Activated CD8-positive, alpha-beta memory T cell treated with anti-CD3 and anti-CD28 coated beads for 36 hours (primary cell): ENCODE results near the gene MACROH2A1. TPM values are rescaled to one million over a fixed set of nuclear protein-coding genes. Genes with fewer than 3 reads are reported as not detected.

Experiments
- CTCF ChIA-PET: fragments of 350-600 bp; sonication (Branson Sonifier 250); formaldehyde crosslinking; loops from one replicate; lab custom pipeline; 2021; ENCODE audit warnings: antibody characterized with exemption; lab: Charles Lee
- POLR2A ChIA-PET: fragments of 350-600 bp; sonication (Branson Sonifier 250); formaldehyde crosslinking; loops from one replicate; lab custom pipeline; 2021; ENCODE audit warnings: antibody characterized with exemption; lab: Charles Lee
- total RNA-seq, 2 experiments: library from RNA; stranded (reverse); gene quantifications; one replicate each; pipeline ENCODE4 v1.2.3, GENCODE V29; 2021

MACROH2A1 gene
- total RNA-seq, 2 experiments from 2014 or later: 198 to 201 TPM

DNA sequence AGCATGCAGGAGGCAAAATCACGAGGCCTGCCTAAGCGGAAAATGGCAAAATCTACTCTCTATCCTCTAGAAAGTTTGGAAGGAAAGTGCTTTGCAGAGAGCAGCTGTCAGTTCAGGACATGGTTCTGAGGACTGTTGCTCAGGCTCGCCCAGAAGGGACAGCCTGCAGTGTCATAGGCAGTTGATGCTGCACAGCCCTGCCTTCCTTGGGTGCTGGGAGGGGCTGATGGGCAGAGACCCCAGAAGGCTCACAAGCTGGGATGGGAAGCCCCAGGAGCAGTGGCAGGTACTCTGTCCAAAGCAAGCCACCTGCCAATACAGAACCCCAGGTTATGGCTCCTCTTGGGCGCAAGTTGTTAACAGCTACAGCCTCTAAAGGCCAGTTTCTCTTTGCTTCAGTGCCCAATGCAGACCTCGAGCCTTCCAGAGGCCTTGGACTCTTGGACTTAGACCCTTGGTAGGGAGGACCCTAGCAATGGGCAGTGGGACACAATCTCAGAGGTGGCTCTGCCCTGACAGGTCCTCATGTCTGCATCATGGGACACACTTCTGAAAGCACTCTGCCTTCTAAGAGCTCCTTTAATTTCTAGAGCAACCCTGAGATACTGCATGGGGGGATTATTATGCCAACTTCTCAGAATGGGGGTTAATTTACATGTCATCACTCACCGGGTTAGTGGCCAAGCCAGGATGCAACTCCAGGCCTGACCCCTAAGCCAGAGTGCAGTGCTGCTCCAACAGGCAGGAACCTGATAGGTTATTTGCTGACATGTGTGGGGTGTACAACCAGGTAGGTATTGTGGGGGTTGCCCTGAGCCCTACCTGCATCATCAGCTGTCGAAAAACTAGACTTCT is 57.1 kb downstream of the MACROH2A1 start:
- ChIA-PET CTCF (no interaction called here), POLR2A (no interaction called here)

GRCh38 chr5:135341016-135341666 is 57.9 kb downstream of the MACROH2A1 start:
- POLR2A ChIA-PET: no interaction called here
- CTCF ChIA-PET: no interaction called here

DNA sequence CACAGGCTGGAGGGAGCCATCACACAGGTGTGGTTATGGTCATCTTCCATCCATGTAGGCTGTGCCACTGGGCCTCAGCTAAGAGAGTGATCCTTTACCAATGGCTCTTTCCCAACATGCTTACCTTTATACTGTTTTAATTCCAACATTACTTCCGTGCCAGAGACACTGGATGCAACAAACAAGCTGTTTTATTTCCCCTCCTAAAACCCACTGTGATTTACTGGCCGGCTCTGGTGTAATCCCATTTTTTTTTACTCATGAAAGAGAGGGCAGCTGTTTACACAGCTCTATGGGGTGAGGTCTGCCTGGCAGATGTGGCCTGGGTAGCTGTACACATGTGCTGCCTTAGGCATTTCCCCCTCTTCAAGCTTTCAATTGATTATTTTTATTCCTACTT is 58.5 kb downstream of the MACROH2A1 start:
- POLR2A ChIA-PET: no interaction called here
- CTCF ChIA-PET: no interaction called here

DNA sequence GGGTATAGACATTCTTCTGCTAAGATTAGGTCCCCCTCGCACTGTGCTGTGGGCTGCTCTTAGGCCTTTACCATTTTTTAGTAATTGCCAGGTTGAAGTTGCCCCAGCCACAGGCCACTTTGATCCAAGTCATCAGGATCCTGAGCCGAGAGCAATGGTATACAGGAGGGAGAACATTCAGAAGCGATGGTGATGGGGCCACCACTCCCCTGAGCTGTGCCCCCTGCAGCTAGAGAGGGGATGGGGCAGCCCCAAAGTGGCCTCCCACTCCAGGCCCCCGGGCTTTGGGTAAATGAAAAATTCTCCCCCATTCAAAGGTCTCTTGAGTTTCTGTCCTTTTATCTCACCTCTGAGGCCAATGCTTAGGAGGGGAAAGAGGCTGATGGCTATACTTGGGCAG is 59.4 kb downstream of the MACROH2A1 start:
- CTCF ChIA-PET: no interaction called here

GRCh38 chr5:135339189-135339588 is 59.8 kb downstream of the MACROH2A1 start:
- CTCF ChIA-PET: no interaction called here
- POLR2A ChIA-PET: no interaction called here

More for the DNA sequence above, 59.4 kb downstream of the MACROH2A1 start:
- POLR2A ChIA-PET: no interaction called here

- ChIA-PET POLR2A (no interaction called here), CTCF (no interaction called here)
Measured at GRCh38 chr5:135337064-135337463, 62.0 kb downstream of the MACROH2A1 start.

DNA sequence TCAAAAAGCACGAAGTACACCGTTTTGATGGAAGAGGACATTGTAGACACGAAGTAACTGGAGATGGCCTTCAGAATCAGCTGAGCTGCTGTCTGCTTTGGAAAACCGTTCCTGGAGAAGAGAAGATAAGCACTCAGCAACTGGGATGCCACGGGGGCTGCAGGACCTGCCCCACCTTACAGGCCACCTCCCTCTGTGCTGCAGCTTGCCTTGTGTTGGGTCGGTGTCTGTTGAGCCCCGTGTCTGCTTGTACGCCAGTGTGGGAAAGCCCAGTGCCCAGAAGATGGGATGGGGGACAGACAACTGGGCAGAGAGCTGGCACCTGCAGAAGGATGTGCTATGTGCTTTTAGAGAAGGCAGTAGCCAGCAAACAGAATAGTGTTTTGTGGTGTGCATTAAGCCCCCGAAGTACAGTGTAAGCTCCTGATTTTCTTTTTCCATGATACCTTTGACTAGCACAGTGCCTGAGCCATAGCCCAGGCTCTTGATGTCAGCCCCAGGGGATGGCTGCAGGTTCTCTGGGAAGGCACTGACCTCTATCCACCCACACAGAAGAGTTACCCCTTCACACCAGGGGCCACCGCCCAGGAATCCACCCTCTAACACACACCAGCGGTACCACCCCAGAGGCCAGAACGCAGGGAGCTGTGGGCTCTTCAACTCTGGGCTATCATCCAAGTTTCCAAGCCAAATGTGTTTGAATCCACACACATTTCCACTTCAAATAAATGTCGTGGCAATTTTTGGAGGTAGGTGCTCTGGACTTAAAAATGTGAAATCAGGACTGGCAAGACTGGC is 63.8 kb downstream of the MACROH2A1 start:
- CTCF ChIA-PET: no interaction called here
- POLR2A ChIA-PET: no interaction called here

DNA sequence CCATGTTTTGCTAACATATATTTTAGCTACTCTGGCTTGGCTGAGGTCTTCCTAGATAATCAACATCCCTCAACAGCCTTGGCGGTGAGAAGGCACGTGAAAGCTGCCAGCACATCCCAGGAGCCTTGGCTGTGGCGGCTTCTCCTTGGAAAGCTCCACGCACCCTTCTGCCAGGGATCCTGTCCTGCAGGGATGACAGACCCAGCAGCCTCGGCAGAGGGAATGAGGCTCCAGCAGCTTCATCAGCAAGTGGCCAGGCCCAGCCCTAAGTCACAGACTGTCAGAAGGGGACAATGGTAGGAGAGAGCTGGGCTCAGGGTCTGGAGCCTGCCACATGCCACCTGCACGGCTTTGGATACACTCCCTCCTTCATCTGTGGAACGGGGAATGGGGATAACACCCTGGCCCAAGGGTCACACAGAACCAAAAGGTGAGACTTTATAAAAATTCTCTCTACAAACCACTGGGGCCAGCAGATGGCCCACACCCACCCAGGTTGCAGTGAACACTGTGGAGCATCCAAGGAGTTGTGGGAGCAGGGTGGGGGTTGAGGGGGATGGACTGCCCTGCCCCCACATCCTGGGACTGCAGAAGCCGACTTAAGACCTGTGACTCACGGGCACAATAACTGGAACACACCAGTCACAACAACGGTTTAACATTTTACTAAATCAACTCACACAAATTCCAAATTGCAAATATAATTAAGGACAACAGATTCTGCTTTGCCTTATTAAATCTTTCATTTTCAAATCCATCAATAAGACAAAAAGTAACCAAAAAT is 65.1 kb downstream of the MACROH2A1 start:
- CTCF ChIA-PET: no interaction called here
- POLR2A ChIA-PET: no interaction called here

DNA sequence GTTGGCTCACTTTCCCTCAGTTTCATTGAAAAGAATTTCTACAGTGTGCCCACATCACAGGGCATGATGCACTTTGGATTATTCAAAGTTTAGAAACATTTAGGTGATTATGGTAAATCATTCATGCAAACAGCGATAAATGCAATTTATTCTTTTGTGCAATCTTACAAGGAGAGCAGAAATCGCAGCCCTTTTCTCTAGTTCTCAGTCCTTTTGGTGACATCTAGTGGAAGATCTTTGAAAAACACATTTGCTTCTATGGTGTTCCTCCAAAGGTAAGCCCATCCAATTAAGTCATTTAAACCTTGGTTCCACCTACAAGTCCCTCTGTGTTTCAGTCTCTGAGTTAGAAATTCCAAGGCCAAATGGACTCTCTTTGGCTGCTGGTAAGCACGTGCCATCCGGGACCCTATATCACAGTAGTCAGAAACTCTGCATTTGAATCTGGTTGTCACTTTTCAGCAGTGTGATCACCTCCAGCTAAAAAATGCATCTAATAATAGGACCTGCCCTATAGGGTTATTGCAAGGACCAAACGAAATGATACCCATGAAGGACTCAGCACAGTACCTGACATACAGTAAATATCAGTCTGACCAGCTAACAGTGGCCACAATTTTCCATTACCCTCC is 66.4 kb downstream of the MACROH2A1 start:
- POLR2A ChIA-PET: no interaction called here

DNA sequence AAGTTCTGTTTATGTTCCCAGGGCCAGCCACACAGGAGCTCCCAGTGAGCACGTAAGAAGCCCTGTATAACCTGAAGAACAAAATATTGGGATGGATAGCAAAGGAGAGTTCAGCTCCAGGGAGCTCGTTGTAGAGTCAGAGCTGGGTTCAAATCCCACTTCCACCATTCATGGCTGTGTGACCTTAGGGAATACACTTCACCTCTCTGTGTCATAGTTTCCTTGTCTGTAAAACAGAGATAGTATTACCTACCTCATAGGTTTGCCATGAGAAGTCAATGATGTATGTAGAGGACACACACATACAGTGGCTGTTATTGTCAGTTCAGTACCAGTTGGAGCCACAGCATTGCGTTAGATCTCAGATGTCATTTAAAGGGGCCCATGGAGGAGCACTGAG is 67.4 kb downstream of the MACROH2A1 start:
- CTCF ChIA-PET: no interaction called here

More for the DNA sequence above, 66.4 kb downstream of the MACROH2A1 start:
- CTCF ChIA-PET: no interaction called here

GRCh38 chr5:135330798-135331096 is 68.3 kb downstream of the MACROH2A1 start:
- POLR2A ChIA-PET: no interaction called here
- CTCF ChIA-PET: no interaction called here

More for the DNA sequence above, 67.4 kb downstream of the MACROH2A1 start:
- POLR2A ChIA-PET: no interaction called here

GRCh38 chr5:135329913-135330797 is 68.9 kb downstream of the MACROH2A1 start:
- ChIA-PET CTCF (no interaction called here), POLR2A (no interaction called here)

DNA sequence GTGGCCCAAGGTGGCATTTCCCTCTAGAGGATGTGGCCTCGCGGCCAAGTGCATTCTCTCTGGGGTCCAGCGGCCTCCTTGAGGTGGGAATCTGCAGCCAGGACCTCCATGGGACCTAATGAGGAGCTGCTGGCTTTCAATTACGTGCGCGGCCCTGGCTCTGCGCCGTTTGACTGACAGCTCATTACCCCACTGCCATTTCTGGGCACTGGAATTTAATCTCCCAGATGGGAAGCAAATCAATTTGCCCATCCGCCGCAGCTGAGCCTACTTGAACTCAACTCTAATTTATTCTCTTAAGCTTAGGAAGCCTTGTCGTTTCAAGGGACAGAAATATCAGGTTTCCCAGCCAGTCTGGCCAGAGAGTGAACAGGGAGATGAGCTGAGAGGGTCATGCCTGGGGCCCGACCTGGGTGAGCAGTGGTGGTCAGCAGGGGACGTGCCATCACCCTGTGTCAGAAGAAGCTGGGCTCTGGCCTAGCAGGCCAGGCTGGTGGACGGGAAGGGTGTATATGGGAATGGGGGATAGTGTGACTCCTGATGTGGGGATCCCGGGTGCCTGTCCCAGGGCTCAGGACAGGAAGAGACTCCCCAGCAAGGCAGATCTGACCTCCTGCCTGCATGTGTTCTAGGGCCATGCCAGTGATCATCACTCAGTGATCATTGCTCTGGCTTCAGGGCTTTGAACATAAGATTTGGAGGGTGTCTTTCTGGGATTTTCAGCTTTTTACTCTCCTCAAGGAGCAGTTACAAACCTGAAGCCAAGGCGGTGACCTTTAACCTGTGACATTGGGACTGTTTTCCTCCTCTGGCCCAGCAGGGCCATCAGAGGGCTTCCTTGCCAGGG is 69.7 kb downstream of the MACROH2A1 start:
- CTCF ChIA-PET: no interaction called here
- POLR2A ChIA-PET: no interaction called here

GRCh38 chr5:135328128-135328687 is 70.8 kb downstream of the MACROH2A1 start:
- CTCF ChIA-PET: no interaction called here
- POLR2A ChIA-PET: no interaction called here

DNA sequence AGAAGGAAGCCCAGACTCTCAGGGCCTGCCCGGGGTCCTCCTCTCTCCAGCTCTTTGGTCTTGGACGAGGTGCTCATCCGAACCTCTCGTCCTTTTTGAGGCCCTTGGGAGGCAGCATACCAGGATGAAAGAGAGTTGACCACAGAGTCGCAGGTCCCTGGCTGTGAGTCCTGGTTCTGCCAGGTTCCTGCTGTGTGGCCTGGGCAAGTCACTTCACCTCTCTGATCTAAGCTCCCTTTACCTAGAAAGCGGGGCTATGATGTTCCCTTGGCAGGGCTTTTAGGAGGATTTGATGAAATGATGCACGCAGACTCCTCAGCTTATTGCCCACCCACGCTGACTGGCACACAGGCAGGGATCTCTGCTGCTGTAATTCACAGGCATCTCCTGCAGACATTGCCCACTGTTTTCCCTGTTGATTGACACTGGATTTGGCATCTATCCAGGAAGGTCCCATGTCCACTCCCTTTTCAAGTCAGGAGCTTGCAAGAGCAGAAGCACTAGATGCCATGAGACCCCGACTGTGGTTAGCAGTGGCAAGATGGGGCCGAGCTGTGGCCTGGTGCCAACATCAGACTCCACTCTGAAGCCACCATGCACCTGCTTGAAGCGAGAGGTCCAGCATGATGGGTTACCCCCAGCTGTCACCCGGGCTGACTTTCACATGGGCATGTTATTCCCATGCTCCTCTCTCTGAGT is 71.5 kb downstream of the MACROH2A1 start:
- POLR2A ChIA-PET: no interaction called here
- CTCF ChIA-PET: no interaction called here
